ENCODE results near the gene GBP7.

DNA sequence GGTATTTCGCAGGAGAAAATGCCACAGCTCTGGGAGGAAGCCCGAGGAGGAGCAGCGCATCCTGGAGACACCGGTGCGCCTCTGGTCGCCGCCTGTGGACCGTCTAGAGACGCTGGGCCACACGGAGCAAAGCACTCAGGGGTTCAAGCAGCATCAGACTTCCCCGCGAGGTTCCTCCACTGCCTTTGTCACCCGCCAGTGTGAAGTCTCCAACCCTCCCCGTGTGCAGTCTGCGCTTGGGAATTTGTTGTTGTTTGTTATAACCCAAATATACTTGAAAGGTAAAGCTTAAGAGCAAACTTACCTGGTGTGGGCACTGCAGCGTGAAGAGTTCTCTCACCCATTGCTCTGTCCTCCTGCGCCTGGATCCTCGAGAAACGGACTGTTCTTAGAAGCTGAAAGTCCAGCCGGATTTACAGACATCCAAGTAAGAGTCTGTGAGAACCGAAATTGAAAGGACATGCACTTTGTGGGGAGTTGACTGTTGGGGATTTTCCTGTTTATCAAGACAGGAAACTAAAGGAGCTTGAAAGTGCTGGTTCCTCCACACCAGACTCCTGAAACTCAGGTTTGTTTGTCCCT, 22.8 kb upstream of the GBP7 start, which contains the start of gene GBP4:
- TF ChIP-seq, protein P1, sequence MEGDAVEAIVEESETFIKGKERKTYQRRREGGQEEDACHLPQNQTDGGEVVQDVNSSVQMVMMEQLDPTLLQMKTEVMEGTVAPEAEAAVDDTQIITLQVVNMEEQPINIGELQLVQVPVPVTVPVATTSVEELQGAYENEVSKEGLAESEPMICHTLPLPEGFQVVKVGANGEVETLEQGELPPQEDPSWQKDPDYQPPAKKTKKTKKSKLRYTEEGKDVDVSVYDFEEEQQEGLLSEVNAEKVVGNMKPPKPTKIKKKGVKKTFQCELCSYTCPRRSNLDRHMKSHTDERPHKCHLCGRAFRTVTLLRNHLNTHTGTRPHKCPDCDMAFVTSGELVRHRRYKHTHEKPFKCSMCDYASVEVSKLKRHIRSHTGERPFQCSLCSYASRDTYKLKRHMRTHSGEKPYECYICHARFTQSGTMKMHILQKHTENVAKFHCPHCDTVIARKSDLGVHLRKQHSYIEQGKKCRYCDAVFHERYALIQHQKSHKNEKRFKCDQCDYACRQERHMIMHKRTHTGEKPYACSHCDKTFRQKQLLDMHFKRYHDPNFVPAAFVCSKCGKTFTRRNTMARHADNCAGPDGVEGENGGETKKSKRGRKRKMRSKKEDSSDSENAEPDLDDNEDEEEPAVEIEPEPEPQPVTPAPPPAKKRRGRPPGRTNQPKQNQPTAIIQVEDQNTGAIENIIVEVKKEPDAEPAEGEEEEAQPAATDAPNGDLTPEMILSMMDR (IDR thresholded peaks at IDR 0.05), result no peak
- TF ChIP-seq POLR2A (IDR thresholded peaks at IDR 0.05) (no peak), EP300 (IDR thresholded peaks at IDR 0.05) (no peak)
